HG02678 (cell line): ENCODE measurements around the gene EFL1.

ENCODE experiments used
- ATAC-seq: cut with Tn5 transposase; IDR thresholded peaks from one replicate; pipeline ENCODE4 v1.9.1; 2021; ENCODE audit warnings: mild to moderate bottlenecking, moderate library complexity; ENCODE audit not compliant: unreplicated experiment

The EFL1 gene

DNA sequence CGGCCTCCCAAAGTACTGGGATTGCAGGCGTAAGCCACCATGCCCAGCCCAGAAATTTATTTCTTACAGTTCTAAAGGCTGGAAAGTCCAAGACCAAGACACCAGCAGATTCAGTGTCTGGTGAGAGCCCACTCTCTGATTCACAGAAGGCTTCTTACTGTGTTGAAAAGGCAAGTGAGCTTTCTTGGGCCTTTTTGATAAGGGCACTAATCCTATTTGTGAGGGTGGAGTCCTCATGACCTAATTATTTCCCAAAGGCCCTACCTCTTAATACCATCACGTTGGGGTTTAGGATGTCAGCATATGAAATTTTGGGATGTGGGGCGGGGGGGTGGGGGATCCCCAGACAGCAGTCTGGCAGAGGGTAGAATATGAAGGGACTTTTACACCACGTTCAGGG, 169.2 kb downstream of the EFL1 start:
- no peak for ATAC-seq

GRCh38 chr15:82091636-82092140, 170.8 kb downstream of the EFL1 start:
- no peak for ATAC-seq

- no peak for ATAC-seq
Measured at GRCh38 chr15:82086243-82086995, 176.1 kb downstream of the EFL1 start.

DNA sequence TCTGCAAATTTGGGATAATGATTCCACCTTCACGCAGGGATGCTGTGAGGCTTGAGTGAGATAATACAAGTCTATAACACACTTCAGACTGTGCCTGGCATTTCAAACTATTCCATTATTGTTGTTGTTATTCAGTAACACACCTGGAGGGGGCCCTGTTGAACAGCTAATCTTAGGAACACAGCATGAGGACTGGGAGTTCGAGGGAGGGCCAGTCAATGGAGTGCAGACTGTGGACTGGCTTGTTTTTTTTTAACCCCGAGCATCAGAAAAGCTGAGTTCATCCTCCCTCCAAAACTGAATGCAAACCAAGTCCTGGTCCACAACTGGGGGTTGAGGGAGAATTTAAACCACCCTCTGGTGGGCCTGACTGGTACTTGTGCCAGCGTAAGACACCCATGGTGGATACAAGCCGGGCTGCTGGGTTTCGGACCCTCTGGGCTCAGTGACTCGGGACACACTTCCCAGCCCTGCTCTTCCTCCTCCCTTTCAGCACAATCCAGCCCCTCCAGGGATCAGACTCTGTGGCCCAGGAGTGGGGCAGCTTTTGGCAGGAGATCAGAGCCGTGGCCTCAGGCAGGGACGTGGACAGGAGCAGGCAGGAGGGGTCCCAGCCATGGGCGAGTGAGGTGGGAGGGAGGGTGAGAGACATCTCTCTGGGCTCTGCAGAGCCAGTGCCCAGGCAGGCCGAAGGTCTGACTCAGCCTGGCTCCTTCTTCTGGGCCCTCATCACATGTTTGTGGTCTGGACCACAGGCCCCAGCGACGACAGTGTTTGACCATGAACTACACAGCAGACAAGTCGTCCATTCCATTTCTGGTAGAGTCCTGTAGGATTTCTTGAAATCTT, 180.4 kb downstream of the EFL1 start:
- ATAC-seq = no peak

DNA sequence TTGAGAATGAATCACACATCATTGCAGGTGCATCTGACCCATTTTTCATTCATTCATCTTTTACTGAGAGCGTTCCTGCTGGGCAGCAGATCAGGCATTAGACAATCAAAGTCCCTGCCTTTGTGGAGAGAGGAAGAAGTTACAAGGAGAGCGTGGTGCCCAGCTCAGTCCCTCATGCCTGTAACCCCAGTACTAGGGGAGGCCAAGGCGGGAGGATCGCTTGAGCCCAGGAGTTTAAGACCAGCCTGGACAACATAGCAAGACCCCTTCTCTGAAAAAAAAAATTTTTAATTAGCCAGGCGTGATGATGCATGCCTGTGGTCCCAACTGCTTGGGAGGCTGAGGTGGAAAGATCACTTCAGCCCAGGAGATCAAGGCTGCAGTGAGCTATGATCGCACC, 181.8 kb downstream of the EFL1 start:
- ATAC-seq = no peak
